ENCODE data around the gene DKKL1.

Gene DKKL1

GRCh38 chr19:49408816-49409440 lies 45.3 kb downstream of the DKKL1 start:
- Histone ChIP-seq H3K27me3 (replicated peaks; ENCODE audit: control insufficient read depth, insufficient read depth, low read length) (peaks cover 23% of the 10 kb centered on the region), H3K4me3 (ENCODE audit: low read length) (no peak overlapping the region), H3K9ac (ENCODE audit: low read length) (no peak overlapping the region), H3K4me1 (ENCODE audit: control insufficient read depth, insufficient read depth, low read length) (no peaks in the 10 kb centered on the region), H3K36me3 (ENCODE audit: control insufficient read depth, insufficient read depth, low read length, severe bottlenecking) (no peaks in the 10 kb centered on the region), H3K9me3 (ENCODE audit: control insufficient read depth, low read length) (no peaks in the 10 kb centered on the region)
- DNase-seq (ENCODE audit: low read depth): no peak

GRCh38 chr19:49409441-49410029 lies 45.9 kb downstream of the DKKL1 start:
- Histone ChIP-seq H3K9me3 (ENCODE audit: control insufficient read depth, low read length) (no peaks in the 10 kb centered on the region), H3K4me1 (ENCODE audit: control insufficient read depth, insufficient read depth, low read length) (no peaks in the 10 kb centered on the region), H3K9ac (ENCODE audit: low read length) (no peak overlapping the region), H3K27me3 (replicated peaks; ENCODE audit: control insufficient read depth, insufficient read depth, low read length) (peaks cover 21% of the 10 kb centered on the region), H3K36me3 (ENCODE audit: control insufficient read depth, insufficient read depth, low read length, severe bottlenecking) (no peaks in the 10 kb centered on the region), H3K4me3 (ENCODE audit: low read length) (no peak overlapping the region)
- DNase-seq (ENCODE audit: low read depth): no peak

DNA sequence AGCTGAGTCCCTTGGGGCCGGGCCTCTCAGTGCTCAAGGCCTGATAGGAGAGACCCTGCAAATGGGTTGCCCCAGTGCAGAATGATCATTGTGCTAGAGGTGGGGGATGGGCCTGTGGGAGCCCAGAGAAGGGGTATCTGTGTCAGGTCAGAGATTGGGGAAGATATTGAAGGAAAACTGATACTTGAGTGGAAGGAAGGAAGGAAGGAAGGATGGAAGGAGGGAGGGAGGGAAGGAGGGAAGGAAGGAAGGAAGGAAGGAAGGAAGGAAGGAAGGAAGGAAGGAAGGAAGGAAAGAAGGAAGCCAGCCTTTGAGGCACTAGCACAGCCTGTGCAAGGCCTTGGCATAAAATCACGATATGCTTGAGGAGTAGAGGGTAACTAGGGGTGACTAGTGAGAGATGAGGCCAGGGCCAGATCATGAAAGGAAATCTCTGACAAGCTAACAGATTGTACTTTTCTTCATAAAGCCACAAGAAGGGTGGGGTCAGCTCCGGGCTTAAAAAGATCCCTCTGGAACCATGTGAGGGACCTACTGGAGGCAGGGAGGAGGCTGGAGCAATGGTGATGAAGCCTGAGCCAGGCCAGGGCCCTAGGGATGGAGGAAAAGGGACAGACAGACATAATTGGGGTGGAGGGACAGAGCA lies 48.1 kb downstream of the DKKL1 start:
- Histone ChIP-seq H3K4me1 (ENCODE audit: control insufficient read depth, insufficient read depth, low read length) (peaks cover 5% of the 10 kb centered on the region), H3K9me3 (ENCODE audit: control insufficient read depth, low read length) (no peaks in the 10 kb centered on the region), H3K36me3 (ENCODE audit: control insufficient read depth, insufficient read depth, low read length, severe bottlenecking) (no peaks in the 10 kb centered on the region), H3K9ac (ENCODE audit: low read length) (no peak overlapping the region), H3K4me3 (ENCODE audit: low read length) (no peak overlapping the region), H3K27me3 (replicated peaks; ENCODE audit: control insufficient read depth, insufficient read depth, low read length) (peaks cover 36% of the 10 kb centered on the region)
- DNase-seq (ENCODE audit: low read depth): no peak

- Histone ChIP-seq H3K9me3 (ENCODE audit: control insufficient read depth, low read length) (no peaks in the 10 kb centered on the region), H3K36me3 (ENCODE audit: control insufficient read depth, insufficient read depth, low read length, severe bottlenecking) (no peaks in the 10 kb centered on the region), H3K9ac (ENCODE audit: low read length) (no peak overlapping the region), H3K4me3 (ENCODE audit: low read length) (no peak overlapping the region), H3K27me3 (replicated peaks; ENCODE audit: control insufficient read depth, insufficient read depth, low read length) (peaks cover 46% of the 10 kb centered on the region), H3K4me1 (ENCODE audit: control insufficient read depth, insufficient read depth, low read length) (peaks cover 5% of the 10 kb centered on the region)
- no peak for DNase-seq (ENCODE audit: low read depth)
Measured at GRCh38 chr19:49413348-49413747, 49.7 kb downstream of the DKKL1 start.

DNA sequence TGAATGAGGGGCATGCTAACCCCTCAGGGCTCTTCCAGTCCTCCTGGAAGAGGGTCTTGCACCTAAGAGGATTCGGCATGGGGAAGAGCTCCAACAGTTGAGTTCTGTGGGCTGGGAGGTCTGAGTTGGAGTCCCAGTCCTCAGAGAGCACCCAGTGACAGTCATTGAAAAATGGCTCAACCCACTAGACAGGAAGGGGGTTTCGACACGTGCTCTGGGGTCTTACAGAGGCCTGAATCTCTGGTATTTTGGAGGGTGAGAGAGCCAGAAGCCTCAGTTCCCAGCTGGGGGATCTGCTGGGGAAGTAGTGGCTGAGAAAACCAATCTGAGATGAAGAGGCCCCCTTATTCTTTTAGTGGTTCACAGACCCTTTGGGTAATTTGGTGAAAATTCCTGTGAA lies 50.6 kb downstream of the DKKL1 start:
- peaks cover 5% of the 10 kb centered on the region for H3K4me1 ChIP-seq (ENCODE audit: control insufficient read depth, insufficient read depth, low read length)
- H3K9me3 ChIP-seq (ENCODE audit: control insufficient read depth, low read length): no peaks in the 10 kb centered on the region
- H3K4me3 ChIP-seq (ENCODE audit: low read length): no peak overlapping the region
- no peaks in the 10 kb centered on the region for H3K36me3 ChIP-seq (ENCODE audit: control insufficient read depth, insufficient read depth, low read length, severe bottlenecking)
- no peak for DNase-seq (ENCODE audit: low read depth)
- H3K27me3 ChIP-seq (replicated peaks; ENCODE audit: control insufficient read depth, insufficient read depth, low read length): peaks cover 55% of the 10 kb centered on the region
- no peak overlapping the region for H3K9ac ChIP-seq (ENCODE audit: low read length)

GRCh38 chr19:49415102-49415809 lies 51.6 kb downstream of the DKKL1 start:
- H3K4me1 ChIP-seq (ENCODE audit: control insufficient read depth, insufficient read depth, low read length): peaks cover 5% of the 10 kb centered on the region
- peaks cover 62% of the 10 kb centered on the region for H3K27me3 ChIP-seq (replicated peaks; ENCODE audit: control insufficient read depth, insufficient read depth, low read length)
- H3K9me3 ChIP-seq (ENCODE audit: control insufficient read depth, low read length): no peaks in the 10 kb centered on the region
- DNase-seq (ENCODE audit: low read depth): no peak
- H3K36me3 ChIP-seq (ENCODE audit: control insufficient read depth, insufficient read depth, low read length, severe bottlenecking): no peaks in the 10 kb centered on the region
- no peak overlapping the region for H3K4me3 ChIP-seq (ENCODE audit: low read length)
- H3K9ac ChIP-seq (ENCODE audit: low read length): no peak overlapping the region

- Histone ChIP-seq H3K4me1 (ENCODE audit: control insufficient read depth, insufficient read depth, low read length) (peaks cover 5% of the 10 kb centered on the region), H3K36me3 (ENCODE audit: control insufficient read depth, insufficient read depth, low read length, severe bottlenecking) (no peaks in the 10 kb centered on the region), H3K9me3 (ENCODE audit: control insufficient read depth, low read length) (no peaks in the 10 kb centered on the region), H3K4me3 (ENCODE audit: low read length) (no peak overlapping the region), H3K27me3 (replicated peaks; ENCODE audit: control insufficient read depth, insufficient read depth, low read length) (peaks cover 65% of the 10 kb centered on the region), H3K9ac (ENCODE audit: low read length) (no peak overlapping the region)
- DNase-seq (ENCODE audit: low read depth): no peak
Measured at GRCh38 chr19:49415810-49416200, 52.1 kb downstream of the DKKL1 start.

- Histone ChIP-seq H3K4me1 (ENCODE audit: control insufficient read depth, insufficient read depth, low read length) (peaks cover 5% of the 10 kb centered on the region), H3K4me3 (ENCODE audit: low read length) (no peak overlapping the region), H3K9ac (ENCODE audit: low read length) (no peak overlapping the region), H3K9me3 (ENCODE audit: control insufficient read depth, low read length) (no peaks in the 10 kb centered on the region), H3K36me3 (ENCODE audit: control insufficient read depth, insufficient read depth, low read length, severe bottlenecking) (no peaks in the 10 kb centered on the region), H3K27me3 (replicated peaks; ENCODE audit: control insufficient read depth, insufficient read depth, low read length) (peaks cover 70% of the 10 kb centered on the region)
- DNase-seq (ENCODE audit: low read depth): no peak
Measured at GRCh38 chr19:49417088-49417487, 53.4 kb downstream of the DKKL1 start.

- no peaks in the 10 kb centered on the region for H3K36me3 ChIP-seq (ENCODE audit: control insufficient read depth, insufficient read depth, low read length, severe bottlenecking)
- peaks cover 11% of the 10 kb centered on the region for H3K4me1 ChIP-seq (ENCODE audit: control insufficient read depth, insufficient read depth, low read length)
- peaks cover 73% of the 10 kb centered on the region for H3K27me3 ChIP-seq (replicated peaks; ENCODE audit: control insufficient read depth, insufficient read depth, low read length)
Measured at GRCh38 chr19:49418511-49418910, 54.8 kb downstream of the DKKL1 start.

DNA sequence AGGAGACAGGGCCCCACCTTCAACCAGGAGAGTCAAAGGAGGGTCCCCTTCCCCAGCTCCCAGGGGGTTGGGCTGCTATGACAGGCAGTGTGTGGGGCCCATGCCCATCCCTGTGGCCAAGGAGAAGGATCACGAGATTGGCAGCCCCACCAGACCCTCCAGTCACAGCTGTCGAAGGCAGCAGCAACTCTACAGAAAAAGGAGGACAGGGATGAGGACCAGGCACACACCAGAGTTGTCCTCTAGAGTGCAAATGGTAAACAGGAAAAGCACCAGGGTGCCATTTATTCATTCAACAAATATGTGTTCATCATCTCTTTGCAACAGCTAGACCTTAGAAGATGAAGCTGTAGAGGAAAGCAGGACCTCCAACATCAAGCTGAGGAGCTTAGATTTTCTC lies 55.5 kb downstream of the DKKL1 start:
- DNase-seq (ENCODE audit: low read depth): no peak
- H3K4me1 ChIP-seq (ENCODE audit: control insufficient read depth, insufficient read depth, low read length): peaks cover 11% of the 10 kb centered on the region
- no peak overlapping the region for H3K9ac ChIP-seq (ENCODE audit: low read length)
- H3K4me3 ChIP-seq (ENCODE audit: low read length): no peak overlapping the region
- H3K9me3 ChIP-seq (ENCODE audit: control insufficient read depth, low read length): no peaks in the 10 kb centered on the region
- no peaks in the 10 kb centered on the region for H3K36me3 ChIP-seq (ENCODE audit: control insufficient read depth, insufficient read depth, low read length, severe bottlenecking)
- H3K27me3 ChIP-seq (replicated peaks; ENCODE audit: control insufficient read depth, insufficient read depth, low read length): peaks cover 75% of the 10 kb centered on the region

More at GRCh38 chr19:49418511-49418910, 54.8 kb downstream of the DKKL1 start:
- Histone ChIP-seq H3K4me3 (ENCODE audit: low read length) (no peak overlapping the region), H3K9me3 (ENCODE audit: control insufficient read depth, low read length) (no peaks in the 10 kb centered on the region), H3K9ac (ENCODE audit: low read length) (no peak overlapping the region)
- no peak for DNase-seq (ENCODE audit: low read depth)

GRCh38 chr19:49420227-49420626 lies 56.5 kb downstream of the DKKL1 start:
- Histone ChIP-seq H3K4me1 (ENCODE audit: control insufficient read depth, insufficient read depth, low read length) (peaks cover 7% of the 10 kb centered on the region), H3K4me3 (ENCODE audit: low read length) (no peak overlapping the region), H3K27me3 (replicated peaks; ENCODE audit: control insufficient read depth, insufficient read depth, low read length) (peaks cover 77% of the 10 kb centered on the region), H3K9ac (ENCODE audit: low read length) (no peak overlapping the region), H3K36me3 (ENCODE audit: control insufficient read depth, insufficient read depth, low read length, severe bottlenecking) (no peaks in the 10 kb centered on the region), H3K9me3 (ENCODE audit: control insufficient read depth, low read length) (no peaks in the 10 kb centered on the region)
- no peak for DNase-seq (ENCODE audit: low read depth)

Data from adipocyte (in vitro differentiated cells).